ENCODE data around the gene PIEZO1. TPM values are rescaled to one million over a fixed set of nuclear protein-coding genes. Genes with fewer than 3 reads are reported as not detected.

Gene PIEZO1
- total RNA-seq, 1 experiment from 2014 or later: 391 TPM

GRCh38 chr16:88814144-88814502 lies 29.1 kb upstream of the PIEZO1 start:
- no peak overlapping the region for H3K4me3 ChIP-seq
- H3K27ac ChIP-seq: no peak overlapping the region
- intact Hi-C loops (cut with micrococcal nuclease; ENCODE audit: unreplicated experiment): loop anchor here (5.0 kb wide), 1 partner anchor 127 kb away; the partner anchor contains the start of gene SNAI3
- no peak for TF ChIP-seq EZH2 (IDR thresholded peaks at IDR 0.05; ENCODE audit: low read depth)
- no peak for TF ChIP-seq CTCF (conservative IDR thresholded peaks at IDR 0.05)
- H3K9me2 ChIP-seq (ENCODE audit: insufficient read depth): no peaks in the 10 kb centered on the region
- peaks cover 8% of the 10 kb centered on the region; the same call in 1 of the 2 replicates for H3K36me3 ChIP-seq (ENCODE audit: low read depth)
- no peaks in the 10 kb centered on the region for H3K27me3 ChIP-seq (ENCODE audit: insufficient read depth, low read depth)
- no peak for DNase-seq
- BruUV-seq (replicated peaks): no TSS peak
- H4K20me1 ChIP-seq (ENCODE audit: insufficient read depth): peaks cover 18% of the 10 kb centered on the region
- no peak overlapping the region for H3K4me2 ChIP-seq
- no peaks in the 10 kb centered on the region for H3K9me3 ChIP-seq (ENCODE audit: insufficient read depth, low read depth)
- peaks cover 16% of the 10 kb centered on the region; the same call in 1 of the 2 replicates for H3K4me1 ChIP-seq (replicated peaks; ENCODE audit: insufficient read depth)
- peaks cover 25% of the 10 kb centered on the region for H3K79me2 ChIP-seq (ENCODE audit: low read depth)
- POLR2A ChIA-PET (ENCODE audit: unreplicated experiment): no interaction called here
- no peak overlapping the region for H2AFZ ChIP-seq
- H3F3A ChIP-seq (ENCODE audit: insufficient read depth, low read depth): peaks cover 42% of the 10 kb centered on the region
- CTCF ChIA-PET: no interaction called here

- H3K9me2 ChIP-seq (ENCODE audit: insufficient read depth): no peaks in the 10 kb centered on the region
- H3K79me2 ChIP-seq (ENCODE audit: low read depth): peaks cover 25% of the 10 kb centered on the region
- no peak overlapping the region for H3K4me3 ChIP-seq
- no peak overlapping the region for H3K27ac ChIP-seq
- peaks cover 19% of the 10 kb centered on the region for H4K20me1 ChIP-seq (ENCODE audit: insufficient read depth)
- H3K9me3 ChIP-seq (ENCODE audit: insufficient read depth, low read depth): no peaks in the 10 kb centered on the region
- H3K27me3 ChIP-seq (ENCODE audit: insufficient read depth, low read depth): no peaks in the 10 kb centered on the region
- H3K36me3 ChIP-seq (ENCODE audit: low read depth): peaks cover 11% of the 10 kb centered on the region; the same call in 1 of the 2 replicates
- H3K4me1 ChIP-seq (replicated peaks; ENCODE audit: insufficient read depth): peaks cover 16% of the 10 kb centered on the region; the same call in 1 of the 2 replicates
- ChIA-PET POLR2A (ENCODE audit: unreplicated experiment) (no interaction called here), CTCF (interaction anchor here (0.6 kb wide), 1 partner anchor 269 kb away, joined by 9 read pairs; no protein-coding TSS in a partner anchor)
- H3F3A ChIP-seq (ENCODE audit: insufficient read depth, low read depth): peaks cover 48% of the 10 kb centered on the region
- no peak for DNase-seq
- TF ChIP-seq EZH2 (IDR thresholded peaks at IDR 0.05; ENCODE audit: low read depth): no peak
- no peak for TF ChIP-seq CTCF (conservative IDR thresholded peaks at IDR 0.05)
- intact Hi-C loops (cut with micrococcal nuclease; ENCODE audit: unreplicated experiment): loop anchor here (5.0 kb wide), 1 partner anchor 126 kb away; the partner anchor contains the start of gene SNAI3
- H3K4me2 ChIP-seq: peak overlapping the region; percentile 90
- H2AFZ ChIP-seq: no peak overlapping the region
- BruUV-seq (replicated peaks): no TSS peak
These were observed 28.5 kb upstream of the PIEZO1 start for GRCh38 chr16:88813269-88814143.

- H3F3A ChIP-seq (ENCODE audit: insufficient read depth, low read depth): peaks cover 57% of the 10 kb centered on the region
- peaks cover 11% of the 10 kb centered on the region; the same call in 1 of the 2 replicates for H3K36me3 ChIP-seq (ENCODE audit: low read depth)
- peak overlapping the region; percentile 48 for H3K27ac ChIP-seq
- intact Hi-C loops (cut with micrococcal nuclease; ENCODE audit: unreplicated experiment): loop anchor here (1.0 to 5.0 kb wide), 3 partner anchors 45 to 404 kb away; partner anchors contain the start of genes SNAI3 and TRAPPC2L
- peaks cover 32% of the 10 kb centered on the region for H3K79me2 ChIP-seq (ENCODE audit: low read depth)
- TF ChIP-seq EZH2 (IDR thresholded peaks at IDR 0.05; ENCODE audit: low read depth) (no peak), CTCF (conservative IDR thresholded peaks at IDR 0.05) (peak; percentile 5; the same call in 1 of the 2 replicates)
- peak in 1 of 2 experiments; percentile 56 for DNase-seq
- H3K9me2 ChIP-seq (ENCODE audit: insufficient read depth): no peaks in the 10 kb centered on the region
- H3K4me1 ChIP-seq (replicated peaks; ENCODE audit: insufficient read depth): peaks cover 16% of the 10 kb centered on the region; the same call in 1 of the 2 replicates
- ChIA-PET CTCF (interaction anchor here (0.6 to 0.7 kb wide), 2 partner anchors 270 to 354 kb away, joined by 3 to 9 read pairs; no protein-coding TSS in a partner anchor), POLR2A (ENCODE audit: unreplicated experiment) (interaction anchor here (0.6 kb wide), 1 partner anchor 28 kb away, joined by 4 read pairs; no protein-coding TSS in a partner anchor)
- peaks cover 25% of the 10 kb centered on the region for H4K20me1 ChIP-seq (ENCODE audit: insufficient read depth)
- BruUV-seq (replicated peaks): no TSS peak
- peak overlapping the region; percentile 91 for H3K4me3 ChIP-seq
- no peaks in the 10 kb centered on the region for H3K27me3 ChIP-seq (ENCODE audit: insufficient read depth, low read depth)
- peak overlapping the region; percentile 81 for H2AFZ ChIP-seq
- H3K4me2 ChIP-seq: peak overlapping the region; percentile 90
- H3K9me3 ChIP-seq (ENCODE audit: insufficient read depth, low read depth): no peaks in the 10 kb centered on the region
These were observed 27.7 kb upstream of the PIEZO1 start for GRCh38 chr16:88812513-88813268.

All from PC-9 (cell line).